Coronary artery (tissue), 2 donors: Measurements from ENCODE around the gene PDE9A.
"Not testable (repeated sequence)": the region's sequence is repeated elsewhere in the genome, so short reads cannot be mapped to it uniquely, and the experiment has no call there.

Experiments
- DNase-seq: peaks from one replicate; pipeline ENCODE4 v3.0.0-alpha.2; 2017; ENCODE audit warnings: low spot score
- H3K27ac ChIP-seq, 2 donors: fragments of 200-600 bp; sonication (generic); one replicate each; pipeline ENCODE4 v1.5.1; 2016 to 2019
- H3K4me3 ChIP-seq: fragments of 200-600 bp; sonication (generic); 2 replicates; pipeline ENCODE4 v1.5.1; 2016; ENCODE audit warnings: mild to moderate bottlenecking, moderate library complexity
- TF ChIP-seq, protein P1 (sequence below): fragments of 200-600 bp; sonication (generic); IDR thresholded peaks from one replicate; pipeline ENCODE4 v1.5.1; 2019; ENCODE audit warnings: antibody characterized with exemption

The PDE9A gene

DNA sequence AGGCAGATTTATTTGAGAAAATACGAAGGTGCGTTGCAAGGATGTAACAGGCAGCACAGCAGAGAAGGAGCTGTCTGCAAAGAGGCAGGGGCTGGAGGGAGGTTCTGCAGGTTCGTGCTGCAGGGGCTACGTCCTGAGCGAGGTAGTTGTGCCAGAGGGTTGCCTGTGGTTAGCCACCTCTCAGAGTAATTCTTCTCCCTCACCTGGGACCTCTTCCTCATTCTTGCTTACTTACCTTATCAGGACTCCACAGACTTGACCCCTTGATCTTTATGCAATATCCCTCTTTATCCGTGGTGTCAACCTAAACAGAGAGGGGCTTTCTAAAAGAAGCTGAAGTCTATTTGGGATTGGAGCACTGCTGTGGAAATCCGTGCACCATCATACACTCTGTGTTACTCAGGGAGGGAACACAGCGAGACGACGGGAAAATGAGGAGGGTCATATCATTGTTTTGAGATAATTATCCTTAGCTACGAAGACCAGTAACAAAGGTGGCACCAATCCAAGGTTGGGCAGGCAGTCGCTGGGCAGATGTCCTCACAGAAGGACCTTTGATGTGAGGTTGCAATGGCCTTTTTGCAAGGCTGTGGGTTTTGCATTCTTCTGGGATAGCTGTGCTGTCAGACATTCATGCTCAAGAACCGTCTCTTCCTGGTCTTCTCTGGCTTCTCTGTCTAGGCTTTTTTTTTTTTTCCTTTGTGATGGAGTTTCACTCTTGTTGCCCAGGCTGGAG, 143.1 kb downstream of the PDE9A start:
- TF ChIP-seq, protein P1, sequence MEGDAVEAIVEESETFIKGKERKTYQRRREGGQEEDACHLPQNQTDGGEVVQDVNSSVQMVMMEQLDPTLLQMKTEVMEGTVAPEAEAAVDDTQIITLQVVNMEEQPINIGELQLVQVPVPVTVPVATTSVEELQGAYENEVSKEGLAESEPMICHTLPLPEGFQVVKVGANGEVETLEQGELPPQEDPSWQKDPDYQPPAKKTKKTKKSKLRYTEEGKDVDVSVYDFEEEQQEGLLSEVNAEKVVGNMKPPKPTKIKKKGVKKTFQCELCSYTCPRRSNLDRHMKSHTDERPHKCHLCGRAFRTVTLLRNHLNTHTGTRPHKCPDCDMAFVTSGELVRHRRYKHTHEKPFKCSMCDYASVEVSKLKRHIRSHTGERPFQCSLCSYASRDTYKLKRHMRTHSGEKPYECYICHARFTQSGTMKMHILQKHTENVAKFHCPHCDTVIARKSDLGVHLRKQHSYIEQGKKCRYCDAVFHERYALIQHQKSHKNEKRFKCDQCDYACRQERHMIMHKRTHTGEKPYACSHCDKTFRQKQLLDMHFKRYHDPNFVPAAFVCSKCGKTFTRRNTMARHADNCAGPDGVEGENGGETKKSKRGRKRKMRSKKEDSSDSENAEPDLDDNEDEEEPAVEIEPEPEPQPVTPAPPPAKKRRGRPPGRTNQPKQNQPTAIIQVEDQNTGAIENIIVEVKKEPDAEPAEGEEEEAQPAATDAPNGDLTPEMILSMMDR: no peak
- Histone ChIP-seq H3K27ac (no peak overlapping the region), H3K4me3 (no peak overlapping the region)
- DNase-seq: no peak

DNA sequence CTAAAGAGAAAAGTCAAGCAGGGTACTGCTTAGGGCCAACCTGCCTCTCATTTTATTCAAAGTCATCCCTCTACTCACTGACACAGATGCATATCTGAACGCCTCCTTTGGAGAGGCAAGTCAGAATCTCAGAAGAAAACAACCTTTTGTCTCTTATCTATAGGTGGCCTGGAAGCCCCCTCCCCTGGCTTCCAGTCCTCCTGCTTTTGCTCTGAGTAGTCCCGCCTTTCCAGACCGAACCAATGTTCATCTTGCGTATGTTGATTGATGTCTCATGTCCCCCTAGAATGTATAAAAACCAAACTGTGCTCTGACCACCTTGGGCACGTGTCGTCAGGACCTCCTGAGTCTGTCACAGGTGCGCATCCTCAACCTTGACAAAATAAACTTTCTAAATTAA, 144.1 kb downstream of the PDE9A start:
- no peak for DNase-seq
- Histone ChIP-seq H3K27ac (no peak overlapping the region), H3K4me3 (no peak overlapping the region)
- TF ChIP-seq, protein P1: no peak

DNA sequence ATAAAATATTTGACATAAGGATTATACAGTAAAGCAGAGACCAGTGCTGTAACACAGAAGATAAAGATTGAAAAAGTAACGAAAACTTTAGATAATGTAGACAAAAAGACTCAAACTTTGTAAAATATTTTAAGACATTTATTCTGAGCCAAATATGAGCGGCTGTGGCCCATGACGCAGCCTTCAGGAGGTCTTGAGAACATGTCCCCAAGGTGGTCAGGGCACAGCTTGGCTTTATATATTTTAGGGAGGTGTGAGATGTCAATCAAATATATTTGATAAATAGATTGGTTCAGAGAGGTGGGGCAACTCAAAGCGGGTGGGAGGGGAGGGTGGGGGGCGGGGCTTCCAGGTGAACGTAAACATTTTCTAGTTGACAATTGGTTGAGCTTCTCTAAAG, 144.7 kb downstream of the PDE9A start:
- TF ChIP-seq, protein P1: no peak

DNA sequence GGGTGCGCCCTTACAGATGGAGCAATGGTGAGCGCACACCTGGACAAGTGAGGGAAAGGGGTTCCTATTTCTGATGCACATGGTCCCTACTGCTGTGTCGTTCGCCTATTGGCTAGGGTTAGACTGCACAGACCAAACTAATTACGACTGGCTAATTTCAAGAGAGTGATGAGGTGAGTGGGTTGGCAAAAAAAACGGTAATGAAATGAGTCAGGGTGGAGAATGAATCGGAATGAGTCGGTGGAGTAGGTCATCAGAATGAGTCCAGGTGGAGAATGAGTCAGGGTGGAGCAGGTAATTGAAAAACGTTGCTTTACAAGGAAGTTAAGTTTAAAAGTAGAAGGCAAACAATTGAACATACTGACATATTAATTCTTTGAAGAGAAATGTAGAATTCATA, 146.1 kb downstream of the PDE9A start:
- H3K4me3 ChIP-seq: no peak overlapping the region

More for the DNA sequence above, 144.7 kb downstream of the PDE9A start:
- H3K4me3 ChIP-seq: no peak overlapping the region
- no peak for DNase-seq
- no peak overlapping the region for H3K27ac ChIP-seq

DNA sequence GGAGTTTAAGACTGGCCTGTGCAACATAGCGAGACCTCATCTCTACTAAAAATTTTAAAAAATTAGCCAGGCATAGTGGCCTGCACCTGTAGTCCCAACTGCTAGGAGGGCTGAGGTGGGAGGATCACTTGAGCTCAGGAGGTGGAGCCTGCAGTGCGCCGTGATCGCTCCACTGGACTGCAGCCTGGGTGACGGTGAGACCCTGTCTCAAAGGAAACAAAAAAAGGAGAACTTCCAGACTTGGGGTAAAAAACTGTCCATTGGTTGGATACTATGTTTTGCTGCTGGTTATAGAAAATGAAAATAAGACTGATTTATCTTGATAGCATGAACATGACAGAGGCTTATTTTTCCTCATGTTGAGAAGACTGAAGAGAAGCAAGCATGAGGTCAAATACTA, 146.5 kb downstream of the PDE9A start:
- Histone ChIP-seq H3K4me3 (no peak overlapping the region), H3K27ac (no peak overlapping the region)
- no peak for DNase-seq
- TF ChIP-seq, protein P1: no peak

More for the DNA sequence above, 146.1 kb downstream of the PDE9A start:
- DNase-seq: peak; percentile 31
- H3K27ac ChIP-seq: no peak overlapping the region
- TF ChIP-seq, protein P1: no peak

DNA sequence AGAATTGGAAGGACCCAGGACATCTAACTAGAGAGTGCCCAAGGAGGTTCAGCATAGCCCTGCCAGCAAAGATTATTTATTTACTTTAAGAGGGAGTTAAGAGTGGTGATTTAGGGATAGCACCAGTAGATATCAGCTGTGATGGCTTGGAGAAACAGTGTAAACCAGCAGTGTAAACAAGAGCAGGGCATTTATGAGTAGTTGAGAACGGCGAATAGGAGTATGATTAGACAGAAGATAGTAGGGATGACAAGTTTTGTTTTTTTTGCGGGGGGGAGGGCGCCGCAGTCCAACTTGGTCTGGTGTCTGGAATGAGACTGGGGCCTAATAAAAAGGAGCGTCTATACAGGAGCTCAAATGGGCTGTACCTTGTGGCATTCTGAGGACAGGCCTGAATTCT, 148.2 kb downstream of the PDE9A start:
- DNase-seq, H3K27ac ChIP-seq, H3K4me3 ChIP-seq: not testable (repeated sequence)

DNA sequence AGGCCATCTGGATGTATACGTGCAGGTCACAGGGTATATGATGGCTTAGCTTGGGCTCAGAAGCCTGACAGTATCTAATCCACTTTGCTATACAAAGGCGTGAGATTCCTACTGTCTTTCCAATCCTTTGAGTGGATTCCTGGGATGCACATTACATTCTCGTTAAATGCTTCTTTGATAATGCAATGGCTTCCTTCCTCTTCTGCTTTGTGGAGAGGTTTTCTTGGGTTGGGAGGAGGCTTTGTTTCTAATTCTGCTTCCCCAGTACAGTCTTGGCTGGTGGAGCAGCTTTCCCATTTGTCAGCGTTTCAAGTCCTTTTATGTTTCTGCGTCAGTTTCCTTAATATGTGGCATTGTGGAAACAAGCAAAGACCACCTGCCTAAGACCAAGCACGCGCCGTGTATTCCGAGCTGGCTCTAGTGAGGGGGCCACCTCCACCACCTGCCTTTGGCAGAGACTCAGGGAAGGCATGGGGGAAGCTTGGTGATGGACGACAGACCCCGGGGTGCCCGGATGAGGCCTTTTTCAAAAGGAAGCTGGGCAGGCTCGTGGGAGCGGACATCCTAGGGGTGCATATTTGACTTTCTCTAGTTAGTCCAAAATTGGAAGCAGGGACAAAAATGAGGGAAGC, 153.2 kb downstream of the PDE9A start:
- TF ChIP-seq, protein P1: no peak
- H3K27ac ChIP-seq: no peak overlapping the region
- no peak for DNase-seq
- H3K4me3 ChIP-seq: no peak overlapping the region

DNA sequence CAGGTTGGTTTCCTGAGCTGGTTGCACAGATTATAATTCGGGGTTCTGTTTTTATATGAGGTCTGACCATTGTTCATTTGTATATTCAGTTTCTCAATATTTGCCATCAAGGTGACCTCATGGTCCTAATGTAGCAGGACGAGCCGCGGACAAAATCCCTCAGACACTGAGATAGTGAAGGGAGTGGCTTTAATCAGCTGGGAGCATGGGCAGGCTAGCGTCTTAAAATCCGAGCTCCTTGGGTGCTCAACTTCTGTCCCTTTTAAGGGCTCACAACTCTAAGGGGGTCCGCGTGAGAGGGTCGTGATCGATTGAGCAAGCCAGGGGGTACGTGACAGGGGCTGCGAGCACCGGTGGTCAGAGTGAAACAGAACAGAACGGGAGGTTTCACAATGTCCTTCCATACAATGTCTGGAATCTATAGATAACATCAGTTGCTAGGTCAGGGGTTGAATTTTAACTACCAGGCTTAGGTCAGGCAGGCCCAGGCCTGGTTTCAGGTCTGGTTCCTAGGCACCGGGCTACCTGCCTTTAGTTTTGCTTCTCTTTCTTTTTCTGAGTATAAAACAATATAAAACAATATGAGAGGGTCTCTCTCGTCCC, 154.0 kb downstream of the PDE9A start:
- H3K27ac ChIP-seq, DNase-seq, H3K4me3 ChIP-seq: not testable (repeated sequence)
